Measurements from ENCODE around the gene CNEP1R1.

Gene CNEP1R1

DNA sequence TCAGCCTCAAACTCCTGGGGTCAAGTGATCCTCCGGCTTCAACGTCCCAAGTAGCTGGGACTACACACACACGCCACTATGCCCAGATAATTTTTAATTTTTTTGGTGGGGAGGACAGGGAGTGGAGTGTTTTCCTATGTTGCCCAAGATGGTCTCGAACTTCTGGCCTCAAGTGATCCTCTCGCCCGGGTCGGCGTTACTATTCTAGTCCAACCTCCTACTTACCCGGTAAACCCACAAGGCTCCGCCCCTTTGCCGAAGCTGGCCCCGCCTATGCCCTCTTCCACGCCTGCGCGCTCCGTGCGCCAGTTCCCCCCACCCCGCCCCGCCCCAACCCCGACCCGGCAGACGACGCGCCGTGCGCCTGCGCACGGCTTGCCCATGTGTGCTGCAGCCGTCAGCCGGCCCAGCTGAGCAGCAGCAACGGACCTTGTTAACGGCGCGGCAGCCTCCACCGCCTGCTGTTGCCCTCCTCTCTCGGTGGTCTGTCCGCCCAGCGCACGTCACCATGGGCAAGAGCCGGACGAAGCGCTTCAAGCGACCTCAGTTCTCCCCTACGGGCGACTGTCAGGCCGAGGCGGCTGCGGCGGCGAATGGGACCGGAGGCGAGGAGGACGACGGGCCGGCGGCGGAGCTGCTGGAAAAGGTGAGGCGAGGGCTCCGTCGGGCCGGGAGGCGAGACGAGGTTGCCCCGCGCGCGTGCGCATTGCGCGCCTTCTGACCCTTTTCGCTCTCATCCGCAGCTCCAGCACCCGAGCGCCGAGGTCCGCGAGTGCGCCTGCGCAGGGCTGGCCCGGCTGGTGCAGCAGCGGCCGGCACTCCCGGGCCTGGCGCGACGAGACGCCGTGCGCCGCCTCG, 40.8 kb downstream of the CNEP1R1 start, which contains the start of gene HEATR3:
Gene HEATR3 (plus strand): TSS at position 347 of the 858 bp plus-strand sequence. CDS start 162 bp downstream, at position 509.
- DNase-seq, result peak; percentile 86 to 91

- DNase-seq, result no peak
Measured at GRCh38 chr16:50066482-50067289, 41.7 kb downstream of the CNEP1R1 start.

- no peak for DNase-seq
Measured at GRCh38 chr16:50067290-50067853, 42.3 kb downstream of the CNEP1R1 start.

DNA sequence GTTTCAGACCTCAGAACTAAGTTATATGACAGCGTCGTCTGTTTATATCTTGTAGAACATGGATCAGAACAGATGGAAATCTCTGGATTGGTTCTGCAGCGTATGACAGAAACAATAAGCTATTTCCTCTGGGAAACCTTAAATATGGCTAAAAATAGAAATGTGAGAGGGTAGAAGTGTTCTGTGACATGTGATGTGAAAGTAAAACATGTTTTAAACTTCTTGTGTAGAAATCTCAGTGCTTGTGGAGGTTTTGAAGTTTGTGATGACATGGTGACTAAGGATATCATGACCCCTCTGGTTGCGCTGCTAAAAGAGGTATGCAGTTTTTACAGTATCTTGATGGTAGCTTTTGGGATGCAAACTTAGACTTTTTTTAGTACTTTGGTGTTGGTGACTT, 43.5 kb downstream of the CNEP1R1 start:
- DNase-seq, result no peak

GRCh38 chr16:50069060-50069459, 44.0 kb downstream of the CNEP1R1 start:
- DNase-seq, result no peak

DNA sequence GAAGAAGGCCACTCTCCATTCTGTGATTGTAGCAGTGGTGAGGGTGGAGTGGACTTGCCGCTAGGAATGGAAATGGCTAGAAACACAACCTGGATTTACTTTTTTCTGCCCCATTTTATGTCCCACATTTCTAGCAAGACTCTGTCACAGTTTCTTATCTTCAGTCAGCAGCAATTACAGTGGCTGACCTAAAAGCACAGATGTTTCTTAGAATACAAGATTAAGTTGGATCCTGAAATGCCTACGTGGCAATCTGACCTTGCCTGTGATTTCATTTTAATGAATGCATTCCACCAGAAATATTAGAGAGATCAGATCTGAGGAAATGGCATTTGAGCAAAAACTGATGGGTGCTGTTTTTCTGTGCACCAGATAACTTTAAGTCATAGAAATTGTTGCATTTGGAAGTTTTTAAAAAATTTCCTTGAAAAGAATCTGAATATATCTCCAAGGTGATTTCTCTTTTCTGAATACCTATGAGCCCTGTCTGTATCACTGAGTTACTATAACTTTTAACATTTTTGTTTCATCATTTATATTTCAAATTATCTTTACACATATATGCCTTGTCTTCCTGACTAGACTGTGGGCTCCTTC, 46.1 kb downstream of the CNEP1R1 start:
- no peak for DNase-seq

GRCh38 chr16:50072730-50073129, 47.7 kb downstream of the CNEP1R1 start:
- no peak for DNase-seq

DNA sequence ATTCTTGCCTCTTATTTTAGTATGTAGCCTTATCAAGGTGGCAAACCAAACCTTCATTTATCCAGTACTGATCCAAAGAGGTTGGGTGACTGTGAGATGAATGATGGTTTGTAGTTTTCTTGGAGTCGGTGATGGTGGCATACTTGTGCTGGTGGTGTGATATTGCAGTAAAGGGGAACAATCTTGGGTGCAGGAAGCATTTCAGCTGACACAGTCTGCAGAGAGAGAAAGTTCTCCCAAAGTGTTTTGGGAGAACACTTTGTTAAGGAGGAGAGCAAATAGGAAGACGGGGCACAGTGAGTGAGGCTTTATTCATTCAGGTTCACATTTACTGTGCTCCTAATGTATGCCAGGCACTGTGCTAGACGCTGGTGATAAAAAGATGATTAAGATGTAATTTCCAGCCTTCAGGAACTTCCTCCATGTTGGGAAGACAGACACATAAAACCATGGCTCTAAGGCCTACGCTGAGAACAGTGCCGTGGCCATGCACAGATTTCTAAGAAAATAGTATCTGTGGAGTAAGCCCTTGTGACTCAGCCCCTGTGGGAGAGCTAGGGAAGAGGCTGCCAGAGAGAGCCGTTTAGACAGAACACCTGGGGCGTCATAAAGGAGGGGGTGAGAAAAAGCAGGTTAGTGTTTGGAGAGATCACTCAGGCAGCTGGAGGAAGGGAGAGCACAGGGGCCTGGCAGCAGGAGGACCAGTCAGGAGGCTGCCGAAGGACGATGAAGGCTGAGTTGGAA, 54.5 kb downstream of the CNEP1R1 start:
- DNase-seq, result no peak

- no peak for DNase-seq
Measured at GRCh38 chr16:50081428-50082018, 56.5 kb downstream of the CNEP1R1 start.

DNA sequence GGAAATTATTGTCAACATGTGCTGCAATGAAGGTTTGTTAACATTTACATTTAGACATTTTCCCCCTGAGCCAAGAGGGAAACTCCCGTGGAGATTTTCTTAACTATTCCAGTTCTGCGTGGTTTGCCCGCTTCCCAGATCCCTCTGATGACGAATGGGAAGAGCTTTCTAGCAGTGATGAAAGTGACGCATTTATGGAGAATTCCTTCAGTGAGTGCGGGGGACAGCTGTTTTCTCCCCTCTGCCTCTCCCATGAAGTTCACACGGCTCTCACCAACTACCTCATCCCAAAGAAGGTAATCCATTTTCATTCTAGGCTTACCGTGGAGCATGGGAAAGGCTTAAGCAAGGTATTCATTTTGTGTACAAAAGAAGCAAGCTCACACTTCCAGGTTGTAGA, 59.0 kb downstream of the CNEP1R1 start:
- DNase-seq, result no peak

GRCh38 chr16:50086176-50086575, 61.2 kb downstream of the CNEP1R1 start:
- DNase-seq, result no peak
